HG03521 (cell line): ENCODE data around the gene LTA4H.

ENCODE experiments used
- ATAC-seq: cut with Tn5 transposase; IDR thresholded peaks from one replicate; pipeline ENCODE4 v1.9.1; 2021; ENCODE audit warnings: mild to moderate bottlenecking, moderate library complexity; ENCODE audit not compliant: unreplicated experiment

Gene LTA4H

GRCh38 chr12:96036765-96037455, 1.5 kb upstream of the LTA4H start:
- no peak for ATAC-seq

GRCh38 chr12:96034621-96035282, 635 bp downstream of the LTA4H start:
- ATAC-seq = no peak

DNA sequence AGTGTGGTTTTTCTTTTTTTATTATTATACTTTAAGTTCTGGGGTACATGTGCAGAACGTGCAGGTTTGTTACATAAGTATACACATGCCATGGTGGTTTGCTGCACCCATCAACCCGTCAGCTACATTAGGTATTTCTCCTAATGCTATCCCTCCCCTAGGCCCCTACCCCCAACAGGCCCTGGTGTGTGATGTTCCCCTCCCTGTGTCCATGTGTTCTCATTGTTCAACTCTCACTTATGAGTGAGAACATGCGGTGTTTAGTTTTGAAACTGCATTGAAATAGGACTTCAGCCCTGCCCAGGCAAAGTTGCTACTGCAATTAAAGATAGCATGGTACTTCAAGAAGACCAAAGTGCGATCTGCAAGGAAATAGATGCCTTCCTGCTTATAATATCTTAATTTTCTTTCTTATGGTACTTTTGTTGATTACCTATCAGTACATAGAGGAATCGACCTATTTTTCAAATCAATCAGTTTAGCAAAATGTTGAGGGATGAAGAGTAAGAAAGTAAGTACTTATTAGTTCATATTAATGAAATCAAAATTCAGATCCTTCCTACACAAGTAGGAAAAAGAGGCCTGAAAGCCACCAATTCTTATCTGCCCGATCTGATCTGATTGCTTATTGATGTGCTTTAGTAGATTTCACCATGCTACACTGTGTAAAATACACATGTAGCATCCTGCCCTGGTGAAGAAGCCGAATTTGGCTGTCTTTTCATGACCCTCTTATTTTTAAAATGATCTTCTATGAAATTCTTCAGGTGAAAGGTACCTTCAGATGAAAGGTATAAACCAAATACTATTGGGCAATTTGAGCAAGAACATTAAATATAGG, 1.6 kb downstream of the LTA4H start:
- no peak for ATAC-seq

- no peak for ATAC-seq
Measured at GRCh38 chr12:96029826-96030225, 5.6 kb downstream of the LTA4H start.

DNA sequence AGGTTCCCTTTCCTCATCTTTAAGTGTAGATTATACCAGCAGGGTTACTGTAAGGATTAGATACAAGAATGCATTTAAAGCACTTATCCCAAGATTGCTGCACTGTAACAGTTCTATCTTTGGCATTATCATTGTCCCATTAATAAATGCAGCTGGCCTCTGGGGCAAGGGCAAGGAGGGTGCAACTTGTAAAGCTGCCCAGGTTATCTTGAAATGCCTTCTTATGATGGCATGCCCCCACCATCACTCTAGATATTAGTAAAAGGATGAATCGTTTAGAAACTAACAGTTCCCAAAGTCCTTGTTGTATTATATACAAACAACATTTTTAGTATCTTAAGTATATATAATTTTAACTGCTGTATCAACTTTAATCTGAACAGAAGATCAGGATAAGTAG, 6.8 kb downstream of the LTA4H start:
- ATAC-seq = no peak

GRCh38 chr12:96026331-96026730, 9.1 kb downstream of the LTA4H start:
- no peak for ATAC-seq

- ATAC-seq = no peak
Measured at GRCh38 chr12:96025518-96025917, 9.9 kb downstream of the LTA4H start.

GRCh38 chr12:96020314-96021003, 14.9 kb downstream of the LTA4H start:
- peak; percentile 93 for ATAC-seq

GRCh38 chr12:96015672-96016071, 19.7 kb downstream of the LTA4H start:
- no peak for ATAC-seq

GRCh38 chr12:96014943-96015599, 20.3 kb downstream of the LTA4H start:
- no peak for ATAC-seq

DNA sequence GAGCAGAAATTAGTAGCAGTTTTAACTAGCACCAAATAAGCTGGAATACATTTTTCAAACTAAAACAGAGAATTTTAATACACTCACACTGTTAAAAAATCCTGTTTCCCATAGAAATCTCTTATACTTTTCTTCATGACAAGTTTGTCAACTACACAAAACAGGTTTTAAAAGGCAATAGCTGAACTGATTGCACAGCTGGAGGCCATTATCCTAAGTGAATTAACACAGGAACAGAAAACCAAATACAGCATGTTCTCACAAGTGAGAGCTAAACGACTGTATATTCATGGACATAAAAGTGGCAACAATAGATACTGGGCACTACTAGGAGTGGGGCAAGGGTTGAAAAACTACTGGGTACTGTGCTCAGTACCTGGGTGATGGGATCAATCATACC, 27.7 kb downstream of the LTA4H start:
- ATAC-seq = no peak

GRCh38 chr12:96006727-96007126, 28.7 kb downstream of the LTA4H start:
- ATAC-seq = no peak

GRCh38 chr12:96000858-96001257, 34.5 kb downstream of the LTA4H start:
- ATAC-seq = no peak

GRCh38 chr12:95999484-95999883, 35.9 kb downstream of the LTA4H start:
- ATAC-seq = no peak

GRCh38 chr12:95998611-95999286, 36.6 kb downstream of the LTA4H start:
- ATAC-seq = peak; percentile 92

GRCh38 chr12:95997911-95998510, 37.4 kb downstream of the LTA4H start:
- no peak for ATAC-seq

DNA sequence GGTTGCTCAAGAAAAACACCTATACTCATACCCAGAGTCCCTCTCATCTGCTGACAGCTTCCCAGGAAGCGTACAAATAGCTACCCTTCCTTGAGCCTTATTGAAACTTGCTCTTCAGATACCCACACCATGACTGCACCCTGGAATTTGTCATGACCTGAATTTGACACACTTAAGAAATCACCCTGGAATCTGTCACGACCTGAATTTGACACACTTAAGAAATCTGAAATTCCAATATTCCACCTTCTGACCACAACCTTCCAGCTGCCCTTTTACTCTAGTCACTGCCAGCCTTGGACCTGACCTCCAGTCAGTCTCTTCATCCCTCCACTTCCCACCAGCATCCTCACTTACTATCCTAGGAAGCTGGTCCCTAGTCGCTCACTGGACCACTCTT, 38.1 kb downstream of the LTA4H start:
- ATAC-seq = no peak

DNA sequence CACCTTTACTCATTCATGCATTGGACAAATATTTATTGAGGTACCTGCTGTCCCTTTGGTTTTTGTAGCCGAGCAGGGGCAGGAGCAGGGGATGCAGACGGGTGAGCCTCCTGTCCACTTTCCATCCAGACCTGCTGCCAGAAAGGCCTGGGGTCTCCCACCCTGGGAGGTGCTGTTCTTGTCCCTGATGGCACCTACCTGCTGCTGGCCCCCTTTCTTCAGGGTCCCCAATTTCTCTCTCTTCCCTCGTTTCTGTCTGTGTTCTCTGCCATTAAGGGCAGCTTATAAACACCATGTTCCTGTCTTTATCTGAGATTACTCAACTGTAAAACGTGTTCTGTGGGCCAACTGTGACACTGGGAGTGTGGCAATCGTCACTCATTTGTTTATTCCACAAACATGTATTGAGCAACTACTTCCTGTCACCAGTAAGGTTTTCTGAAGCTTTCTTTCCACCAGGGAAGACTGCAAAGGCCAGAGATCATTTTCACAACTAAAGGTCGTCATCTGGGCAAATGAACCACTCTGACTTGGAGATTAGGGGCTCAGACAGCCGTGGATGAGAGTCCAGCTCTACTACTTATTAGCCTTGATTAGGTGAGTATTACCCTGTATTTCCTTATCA, 39.2 kb downstream of the LTA4H start, which contains the start of gene HAL:
TSS of gene HAL (minus strand) at position 311 of the 625 bp plus-strand sequence. CDS start 434 bp downstream, outside the sequence.
- no peak for ATAC-seq
